ENCODE data around the gene KRTAP5-10. TPM values are rescaled to one million over a fixed set of nuclear protein-coding genes. Genes with fewer than 3 reads are reported as not detected.

The KRTAP5-10 gene
- total RNA-seq, 2 experiments from 2014 or later, result not detected

DNA sequence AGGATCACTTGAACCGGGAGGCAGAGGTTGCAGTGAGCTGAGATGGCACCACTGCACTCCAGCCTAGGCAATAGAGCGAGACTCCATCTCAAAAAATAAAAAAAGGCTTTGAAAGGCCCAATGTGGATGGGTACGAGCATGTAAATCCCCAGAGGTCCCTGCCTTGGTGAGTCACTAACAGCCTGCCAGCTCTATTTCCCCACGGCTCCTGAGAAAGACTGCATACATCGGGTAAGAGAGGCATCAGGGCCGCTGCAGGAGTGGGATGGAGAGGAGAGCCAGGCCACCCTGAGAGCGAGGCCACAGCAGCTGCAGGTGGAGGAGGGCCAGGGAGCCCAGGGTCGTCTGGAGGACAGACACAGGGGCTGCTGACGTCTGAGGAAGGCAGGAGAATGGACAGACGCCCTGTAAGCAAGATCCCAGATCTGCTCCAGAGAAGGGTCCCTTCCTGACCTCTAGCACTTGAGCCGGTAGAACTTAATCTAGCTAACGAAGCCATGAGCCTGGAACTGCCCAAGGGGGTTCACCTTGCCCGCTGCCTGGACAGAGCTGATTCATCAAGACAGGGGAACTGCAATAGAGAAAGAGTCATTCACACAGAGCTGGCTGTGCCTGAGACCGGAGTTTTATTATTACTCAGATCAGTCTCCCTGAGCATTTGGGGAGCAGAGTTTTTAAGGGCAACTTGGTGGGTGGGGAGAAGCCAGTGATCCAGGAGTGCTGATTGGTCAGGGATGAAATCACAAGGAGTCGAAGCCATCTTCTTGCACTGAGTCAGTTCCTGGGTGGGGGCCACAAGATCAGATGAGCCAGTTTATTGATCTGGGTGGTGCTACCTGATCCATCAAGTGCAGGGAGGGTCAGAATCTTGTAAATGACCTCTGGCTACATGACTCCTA, 22.2 kb upstream of the KRTAP5-10 start:
- peaks cover 8% of the 10 kb centered on the region for H3K9me3 Mint-ChIP-seq
- CTCF ChIA-PET, result no interaction called here
- peaks cover 19% of the 10 kb centered on the region for H3K27me3 Mint-ChIP-seq
- H3K4me3 Mint-ChIP-seq, result no peak overlapping the region
- H3K36me3 Mint-ChIP-seq (ENCODE audit: low read depth), result no peaks in the 10 kb centered on the region
- Histone ChIP-seq H3K27me3 (ENCODE audit: control insufficient read depth in 1 of 2, insufficient read depth in 2 of 2, low read length in 2 of 2) (peaks cover 0 to 3% of the 10 kb centered on the region in 2 experiments), H3K9me3 (ENCODE audit: control insufficient read depth in 1 of 2, insufficient read depth in 1 of 2, low read length in 2 of 2) (peaks cover 0 to 25% of the 10 kb centered on the region in 2 experiments), H3K4me3 (ENCODE audit: low read length) (no peak overlapping the region), H3K36me3 (ENCODE audit: insufficient read depth, low read length) (no peaks in the 10 kb centered on the region), H3K4me1 (ENCODE audit: insufficient read depth, low read length) (no peaks in the 10 kb centered on the region), H3K27ac (ENCODE audit: low read depth in 1 of 2, low read length in 2 of 2) (no peak overlapping the region)
- H3K4me1 Mint-ChIP-seq (ENCODE audit: low read depth), result no peaks in the 10 kb centered on the region
- no peak overlapping the region for H3K27ac Mint-ChIP-seq
- POLR2A ChIA-PET, result no interaction called here
- no peak for ATAC-seq (ENCODE audit: poor library complexity)
- no peak for TF ChIP-seq CTCF (IDR thresholded peaks at IDR 0.05)
- intact Hi-C loops (cut with DNase I, micrococcal nuclease), result no loop called here
- DNase-seq, result peak in 2 of 14 experiments; percentile 16 to 21

DNA sequence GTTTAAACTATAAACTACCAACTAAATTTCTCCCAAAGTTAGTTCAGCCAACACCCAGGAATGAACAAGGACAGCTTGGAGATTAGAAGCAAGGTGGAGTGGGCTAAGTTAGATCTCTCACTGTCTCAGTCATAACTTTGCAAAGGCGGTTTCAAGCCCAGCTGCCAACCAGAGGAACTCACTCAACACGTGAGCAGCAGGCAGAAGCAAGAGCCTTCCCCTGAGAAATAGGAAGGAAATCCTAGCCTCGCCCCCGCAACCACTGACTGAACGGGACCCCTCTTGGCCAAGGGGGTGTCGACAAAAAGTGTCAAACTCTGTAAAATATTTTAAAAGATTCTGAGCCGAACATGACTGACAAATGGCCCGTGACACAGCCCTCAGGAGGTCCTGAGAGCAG, 21.5 kb upstream of the KRTAP5-10 start:
- no peak for TF ChIP-seq CTCF (IDR thresholded peaks at IDR 0.05)
- Histone ChIP-seq H3K4me3 (ENCODE audit: low read length) (no peak overlapping the region), H3K27me3 (ENCODE audit: control insufficient read depth in 1 of 2, insufficient read depth in 2 of 2, low read length in 2 of 2) (peaks cover 0 to 3% of the 10 kb centered on the region in 2 experiments), H3K36me3 (ENCODE audit: insufficient read depth, low read length) (no peaks in the 10 kb centered on the region), H3K4me1 (ENCODE audit: insufficient read depth, low read length) (no peaks in the 10 kb centered on the region), H3K9me3 (ENCODE audit: control insufficient read depth in 1 of 2, insufficient read depth in 1 of 2, low read length in 2 of 2) (peaks cover 0 to 25% of the 10 kb centered on the region in 2 experiments), H3K27ac (ENCODE audit: low read depth in 1 of 2, low read length in 2 of 2) (no peak overlapping the region)
- intact Hi-C loops (cut with DNase I, micrococcal nuclease), result no loop called here
- Mint-ChIP-seq H3K27ac (no peak overlapping the region), H3K27me3 (peaks cover 21% of the 10 kb centered on the region), H3K4me3 (no peak overlapping the region), H3K36me3 (ENCODE audit: low read depth) (no peaks in the 10 kb centered on the region), H3K4me1 (ENCODE audit: low read depth) (no peaks in the 10 kb centered on the region), H3K9me3 (peaks cover 8% of the 10 kb centered on the region)
- POLR2A ChIA-PET, result no interaction called here
- CTCF ChIA-PET, result no interaction called here
- DNase-seq (no peak), ATAC-seq (ENCODE audit: poor library complexity) (no peak)

DNA sequence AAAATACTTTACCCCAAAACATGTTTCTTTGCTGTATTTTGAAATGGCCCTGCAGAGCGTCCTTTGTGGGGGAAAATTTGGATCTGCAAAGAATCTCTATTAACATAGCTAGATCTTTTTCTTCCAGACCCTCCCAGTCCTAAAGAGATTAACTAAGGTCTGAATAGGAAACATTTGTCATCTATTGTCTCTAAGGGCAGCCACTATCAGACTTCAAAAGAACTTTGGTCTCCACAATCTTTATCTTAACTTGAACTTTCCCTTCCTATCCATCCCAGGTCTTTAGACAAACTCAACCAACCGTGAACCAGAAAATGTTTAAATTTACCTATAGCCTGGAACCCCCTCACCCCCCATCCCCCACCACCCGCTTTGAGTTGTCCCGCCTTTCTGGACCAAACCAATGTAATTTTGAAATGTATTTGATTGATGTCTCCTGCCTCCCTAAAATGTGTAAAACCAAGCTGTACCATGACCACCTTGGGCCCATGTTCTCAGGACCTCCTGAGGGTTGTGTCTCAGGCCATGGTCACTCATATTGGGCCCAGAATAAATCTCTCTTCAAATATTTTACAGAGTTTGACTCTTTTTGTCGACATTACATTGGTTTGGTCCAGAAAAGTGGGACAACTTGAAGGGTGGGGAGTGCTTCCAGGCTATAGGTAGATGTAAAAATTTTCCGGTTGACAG, 20.7 kb upstream of the KRTAP5-10 start:
- Histone ChIP-seq H3K36me3 (ENCODE audit: insufficient read depth, low read length) (no peaks in the 10 kb centered on the region), H3K4me1 (ENCODE audit: insufficient read depth, low read length) (no peaks in the 10 kb centered on the region), H3K27ac (ENCODE audit: low read depth in 1 of 2, low read length in 2 of 2) (no peak overlapping the region), H3K27me3 (ENCODE audit: control insufficient read depth in 1 of 2, insufficient read depth in 2 of 2, low read length in 2 of 2) (peaks cover 0 to 3% of the 10 kb centered on the region in 2 experiments), H3K4me3 (ENCODE audit: low read length) (no peak overlapping the region), H3K9me3 (ENCODE audit: control insufficient read depth in 1 of 2, insufficient read depth in 1 of 2, low read length in 2 of 2) (peaks cover 0 to 24% of the 10 kb centered on the region in 2 experiments)
- ChIA-PET POLR2A (no interaction called here), CTCF (no interaction called here)
- DNase-seq, result no peak
- ATAC-seq (ENCODE audit: poor library complexity), result no peak
- Mint-ChIP-seq H3K27me3 (peaks cover 29% of the 10 kb centered on the region), H3K4me1 (ENCODE audit: low read depth) (no peaks in the 10 kb centered on the region), H3K27ac (no peak overlapping the region), H3K36me3 (ENCODE audit: low read depth) (no peaks in the 10 kb centered on the region), H3K9me3 (peaks cover 8% of the 10 kb centered on the region), H3K4me3 (no peak overlapping the region)
- TF ChIP-seq CTCF (IDR thresholded peaks at IDR 0.05), result no peak
- intact Hi-C loops (cut with DNase I, micrococcal nuclease), result no loop called here
